ENCODE results near the gene DDX25. TPM values are rescaled to one million over a fixed set of nuclear protein-coding genes. Genes with fewer than 3 reads are reported as not detected.

Gene DDX25
- polyA plus RNA-seq, 12 donors, result 0.13 to 1.2 (median 0.60) TPM; not detected in 2

GRCh38 chr11:125974284-125974683 is 70.0 kb downstream of the DDX25 start:
- DNase-seq, result no peak

- no peak for DNase-seq
Measured at GRCh38 chr11:125975634-125976033, 71.3 kb downstream of the DDX25 start.

GRCh38 chr11:125976156-125976555 is 71.8 kb downstream of the DDX25 start:
- DNase-seq, result no peak

GRCh38 chr11:125977333-125977732 is 73.0 kb downstream of the DDX25 start:
- no peak for DNase-seq

- DNase-seq, result no peak
Measured at GRCh38 chr11:125978181-125978716, 73.9 kb downstream of the DDX25 start.

Other genes with a start within 250 kb of the DDX25 start
- gene ACRV1, start 223.7 kb upstream of the DDX25 start, polyA plus RNA-seq (ENCODE audit: insufficient read length in 12 of 12), result 1 to 10 TPM in 1 of 12 donors, under 1 TPM in 9, not detected in 2; 0.10 to 1.4 (median 0.37) TPM
- under 1 TPM in 1 of 12 donors, not detected in 11; 0.13 TPM for gene PATE1, start 158.2 kb upstream of the DDX25 start, polyA plus RNA-seq (ENCODE audit: insufficient read length in 12 of 12)
- gene PATE2, start 125.7 kb upstream of the DDX25 start, polyA plus RNA-seq (ENCODE audit: insufficient read length in 12 of 12), result under 1 TPM in 3 of 12 donors, not detected in 9; 0.11 to 0.33 (median 0.15) TPM
- gene PATE3, start 116.4 kb upstream of the DDX25 start, polyA plus RNA-seq (ENCODE audit: insufficient read length in 12 of 12), result not detected
- gene PATE4, start 71.2 kb upstream of the DDX25 start, polyA plus RNA-seq (ENCODE audit: insufficient read length in 12 of 12), result under 1 TPM in 4 of 12 donors, not detected in 8; 0.10 to 0.26 (median 0.12) TPM
- 1 to 10 TPM in 11 of 12 donors, not detected in 1; 4.2 to 7.8 (median 6.5) TPM for gene HYLS1, start 16.8 kb upstream of the DDX25 start, polyA plus RNA-seq (ENCODE audit: insufficient read length in 12 of 12)
- gene PUS3, start 1.3 kb upstream of the DDX25 start, polyA plus RNA-seq (ENCODE audit: insufficient read length in 12 of 12), result 10 to 100 TPM in 10 of 12 donors, 1 to 10 TPM in 1, not detected in 1; 9.1 to 15.7 (median 13.0) TPM
- under 1 TPM in 4 of 12 donors, not detected in 8; 0.04 to 0.59 (median 0.05) TPM for gene VSIG10L2, start 41.5 kb downstream of the DDX25 start, polyA plus RNA-seq (ENCODE audit: insufficient read length in 12 of 12)
- 10 to 100 TPM in 11 of 12 donors, not detected in 1; 12.4 to 74.0 (median 27.3) TPM for gene CDON, start 158.4 kb downstream of the DDX25 start, polyA plus RNA-seq (ENCODE audit: insufficient read length in 12 of 12)

Data from muscle of arm (tissue), 12 donors.